LNCaP clone FGC (cell line): ENCODE results near the gene MTHFD1.
A peak's percentile ranks its signal among the peaks of the same experiment; 100 is the strongest.

Experiments used
- DNase-seq: peaks from one replicate; pipeline ENCODE4 v3.0.0-alpha.2; 2011; ENCODE audit warnings: low read depth
- H3K4me3 ChIP-seq: 2 replicates; pipeline ENCODE4 v1.5.1; 2011; ENCODE audit warnings: mild to moderate bottlenecking, low read depth, low read length, control low read depth
- TF ChIP-seq, protein P1 (sequence below): IDR thresholded peaks from 2 replicates; pipeline ENCODE4 v1.5.1; 2012; ENCODE audit warnings: mild to moderate bottlenecking; ENCODE audit not compliant: control insufficient read depth, insufficient read depth; ENCODE audit errors: extremely low read depth

Gene MTHFD1

DNA sequence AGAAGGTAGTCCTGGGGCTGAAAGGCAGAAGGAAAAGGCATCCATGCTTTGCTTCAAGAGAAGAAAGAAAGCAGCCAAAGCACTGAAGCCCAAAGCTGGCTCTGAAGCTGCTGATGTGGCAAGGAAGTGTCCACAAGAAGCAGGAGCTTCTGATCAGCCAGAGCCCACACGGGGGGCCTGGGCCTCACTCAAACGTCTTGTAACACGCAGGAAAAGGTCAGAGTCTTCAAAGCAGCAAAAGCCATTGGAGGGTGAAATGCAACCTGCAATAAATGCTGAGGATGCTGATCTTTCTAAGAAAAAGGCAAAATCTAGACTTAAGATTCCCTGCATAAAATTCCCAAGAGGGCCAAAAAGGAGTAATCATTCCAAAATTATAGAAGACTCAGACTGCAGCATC is 80.3 kb downstream of the MTHFD1 start:
- H3K4me3 ChIP-seq, result no peak overlapping the region
- TF ChIP-seq, protein P1, sequence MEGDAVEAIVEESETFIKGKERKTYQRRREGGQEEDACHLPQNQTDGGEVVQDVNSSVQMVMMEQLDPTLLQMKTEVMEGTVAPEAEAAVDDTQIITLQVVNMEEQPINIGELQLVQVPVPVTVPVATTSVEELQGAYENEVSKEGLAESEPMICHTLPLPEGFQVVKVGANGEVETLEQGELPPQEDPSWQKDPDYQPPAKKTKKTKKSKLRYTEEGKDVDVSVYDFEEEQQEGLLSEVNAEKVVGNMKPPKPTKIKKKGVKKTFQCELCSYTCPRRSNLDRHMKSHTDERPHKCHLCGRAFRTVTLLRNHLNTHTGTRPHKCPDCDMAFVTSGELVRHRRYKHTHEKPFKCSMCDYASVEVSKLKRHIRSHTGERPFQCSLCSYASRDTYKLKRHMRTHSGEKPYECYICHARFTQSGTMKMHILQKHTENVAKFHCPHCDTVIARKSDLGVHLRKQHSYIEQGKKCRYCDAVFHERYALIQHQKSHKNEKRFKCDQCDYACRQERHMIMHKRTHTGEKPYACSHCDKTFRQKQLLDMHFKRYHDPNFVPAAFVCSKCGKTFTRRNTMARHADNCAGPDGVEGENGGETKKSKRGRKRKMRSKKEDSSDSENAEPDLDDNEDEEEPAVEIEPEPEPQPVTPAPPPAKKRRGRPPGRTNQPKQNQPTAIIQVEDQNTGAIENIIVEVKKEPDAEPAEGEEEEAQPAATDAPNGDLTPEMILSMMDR, result no peak
- DNase-seq, result no peak

GRCh38 chr14:64474041-64474440 is 85.9 kb downstream of the MTHFD1 start:
- TF ChIP-seq, protein P1, result no peak
- no peak for DNase-seq

DNA sequence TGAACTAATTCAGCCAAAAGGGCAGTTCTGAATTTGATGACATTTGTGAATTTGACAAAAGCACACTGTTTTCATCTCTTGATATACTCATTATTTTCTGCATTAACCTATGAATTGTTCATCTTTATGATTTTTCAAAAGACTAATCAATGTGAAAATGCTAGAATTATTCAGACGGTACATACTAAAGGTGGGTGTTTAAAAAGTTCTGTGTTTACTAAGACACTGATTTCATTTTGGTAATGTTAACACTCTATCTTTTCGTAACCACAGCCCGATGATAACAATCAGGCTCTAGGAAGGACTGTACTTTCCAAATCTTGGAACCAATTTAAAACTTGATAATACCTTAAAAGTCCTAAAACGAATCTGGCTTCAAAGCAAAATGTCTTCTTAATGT is 86.5 kb downstream of the MTHFD1 start:
- TF ChIP-seq, protein P1, result no peak
- no peak for DNase-seq
- H3K4me3 ChIP-seq, result no peak overlapping the region

More at GRCh38 chr14:64474041-64474440, 85.9 kb downstream of the MTHFD1 start:
- no peak overlapping the region for H3K4me3 ChIP-seq

- TF ChIP-seq, protein P1, result no peak
- DNase-seq, result no peak
- no peak overlapping the region for H3K4me3 ChIP-seq
Measured at GRCh38 chr14:64475585-64476273, 87.6 kb downstream of the MTHFD1 start.

DNA sequence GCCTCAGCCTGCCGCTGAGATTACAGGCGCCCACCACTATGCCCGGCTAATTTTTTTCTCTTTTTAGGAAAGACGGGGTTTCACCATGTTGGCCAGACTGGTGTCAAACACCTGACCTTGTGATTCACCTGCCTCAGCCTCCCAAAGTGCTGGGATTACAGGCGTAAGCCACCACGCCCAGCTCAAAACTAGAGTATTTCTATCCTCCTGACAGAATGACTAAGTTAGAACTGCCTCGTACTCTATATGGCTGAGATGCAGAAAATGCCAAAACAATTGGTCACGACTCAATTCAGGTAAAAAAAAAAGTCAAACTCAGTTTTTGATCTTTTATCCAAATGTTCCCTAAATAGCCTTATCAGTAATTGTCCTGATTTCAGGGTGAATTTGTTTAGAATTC is 88.3 kb downstream of the MTHFD1 start:
- TF ChIP-seq, protein P1, result no peak
- no peak overlapping the region for H3K4me3 ChIP-seq
- DNase-seq, result no peak

DNA sequence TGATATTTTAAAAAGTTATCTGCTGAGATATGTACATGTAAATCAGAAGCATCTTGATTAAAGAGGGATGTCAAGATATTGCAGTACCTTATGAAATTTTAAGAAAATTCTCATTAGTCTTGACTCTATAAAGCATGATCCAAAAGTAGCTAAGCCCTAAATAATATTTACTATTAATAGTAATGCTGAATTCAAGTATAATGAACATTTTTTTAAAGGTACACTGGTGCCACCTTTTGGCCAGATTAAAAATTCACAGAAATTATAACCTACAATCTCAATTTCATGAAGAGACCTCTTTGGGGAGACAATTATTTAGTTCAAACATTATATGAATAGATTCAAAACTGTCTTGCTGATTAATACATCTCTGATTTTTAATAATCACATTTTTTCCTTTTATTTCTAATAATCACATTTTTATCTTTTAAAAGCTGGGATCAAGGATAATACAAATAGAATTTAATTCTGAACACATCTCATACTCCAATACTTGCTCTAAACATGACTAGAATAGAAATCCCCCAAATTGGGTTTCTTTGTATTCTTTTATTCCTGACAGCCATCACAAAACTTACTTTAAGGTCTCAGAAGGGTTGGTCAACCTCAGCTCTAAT is 90.6 kb downstream of the MTHFD1 start:
- no peak for DNase-seq

More for the DNA sequence above, 90.6 kb downstream of the MTHFD1 start:
- no peak overlapping the region for H3K4me3 ChIP-seq
- TF ChIP-seq, protein P1, result peak; percentile 37
